Measurements from ENCODE around the gene FGFR2.
"Not testable (repeated sequence)": the region's sequence is repeated elsewhere in the genome, so short reads cannot be mapped to it uniquely, and the experiment has no call there.

The FGFR2 gene

GRCh38 chr10:121566755-121567154 lies 31.5 kb downstream of the FGFR2 start:
- no peak overlapping the region for H3K4me3 ChIP-seq (ENCODE audit: low read depth, low read length)
- DNase-seq (ENCODE audit: low read depth): no peak
- TF ChIP-seq MAX (IDR thresholded peaks at IDR 0.05; ENCODE audit: low read depth, low read length) (no peak), CTCF (IDR thresholded peaks at IDR 0.05; ENCODE audit: low read depth, low read length) (no peak), MYC (IDR thresholded peaks at IDR 0.05; ENCODE audit: low read depth, low read length) (no peak), POLR2A (IDR thresholded peaks at IDR 0.05; ENCODE audit: extremely low read depth, insufficient read length) (no peak)

GRCh38 chr10:121559326-121560026 lies 38.8 kb downstream of the FGFR2 start:
- H3K4me3 ChIP-seq (ENCODE audit: low read depth, low read length): no peak overlapping the region
- no peak for DNase-seq (ENCODE audit: low read depth)
- TF ChIP-seq MAX (IDR thresholded peaks at IDR 0.05; ENCODE audit: low read depth, low read length) (no peak), CTCF (IDR thresholded peaks at IDR 0.05; ENCODE audit: low read depth, low read length) (no peak), POLR2A (IDR thresholded peaks at IDR 0.05; ENCODE audit: extremely low read depth, insufficient read length) (no peak), MYC (IDR thresholded peaks at IDR 0.05; ENCODE audit: low read depth, low read length) (no peak)

- H3K4me3 ChIP-seq (ENCODE audit: low read depth, low read length): no peak overlapping the region
- no peak for TF ChIP-seq MYC (IDR thresholded peaks at IDR 0.05; ENCODE audit: low read depth, low read length)
- TF ChIP-seq CTCF (IDR thresholded peaks at IDR 0.05; ENCODE audit: low read depth, low read length): no peak
- no peak for TF ChIP-seq MAX (IDR thresholded peaks at IDR 0.05; ENCODE audit: low read depth, low read length)
- TF ChIP-seq POLR2A (IDR thresholded peaks at IDR 0.05; ENCODE audit: extremely low read depth, insufficient read length): no peak
- no peak for DNase-seq (ENCODE audit: low read depth)
These were observed 40.0 kb downstream of the FGFR2 start for GRCh38 chr10:121558238-121558637.

- no peak for TF ChIP-seq POLR2A (IDR thresholded peaks at IDR 0.05; ENCODE audit: extremely low read depth, insufficient read length)
- no peak for TF ChIP-seq MYC (IDR thresholded peaks at IDR 0.05; ENCODE audit: low read depth, low read length)
- no peak for TF ChIP-seq CTCF (IDR thresholded peaks at IDR 0.05; ENCODE audit: low read depth, low read length)
- TF ChIP-seq MAX (IDR thresholded peaks at IDR 0.05; ENCODE audit: low read depth, low read length): no peak
- no peak overlapping the region for H3K4me3 ChIP-seq (ENCODE audit: low read depth, low read length)
- no peak for DNase-seq (ENCODE audit: low read depth)
These were observed 41.2 kb downstream of the FGFR2 start for GRCh38 chr10:121556918-121557573.

GRCh38 chr10:121556455-121556854 lies 41.8 kb downstream of the FGFR2 start:
- H3K4me3 ChIP-seq (ENCODE audit: low read depth, low read length): no peak overlapping the region
- DNase-seq (ENCODE audit: low read depth): no peak
- no peak for TF ChIP-seq POLR2A (IDR thresholded peaks at IDR 0.05; ENCODE audit: extremely low read depth, insufficient read length)
- no peak for TF ChIP-seq MYC (IDR thresholded peaks at IDR 0.05; ENCODE audit: low read depth, low read length)
- TF ChIP-seq CTCF (IDR thresholded peaks at IDR 0.05; ENCODE audit: low read depth, low read length): no peak
- no peak for TF ChIP-seq MAX (IDR thresholded peaks at IDR 0.05; ENCODE audit: low read depth, low read length)

- not testable (repeated sequence) for H3K4me3 ChIP-seq (ENCODE audit: low read depth, low read length); DNase-seq (ENCODE audit: low read depth)
These were observed 43.3 kb downstream of the FGFR2 start for GRCh38 chr10:121554916-121555315.

Data from NB4 (cell line).